Cardiac muscle cell (in vitro differentiated cells and primary cell): ENCODE data around the gene RPS2. TPM values are rescaled to one million over a fixed set of nuclear protein-coding genes. Genes with fewer than 3 reads are reported as not detected.

Source experiments
- DNase-seq, 2 donors: peaks; one replicate each; pipeline versions ENCODE4 v3.0.0 to v3.0.0-alpha.2; 2010 to 2017; ENCODE audit warnings: low read depth in 1 of 2, low spot score in 1 of 2
- H3K27ac ChIP-seq: fragments of 200-600 bp; sonication (generic); 2 replicates; pipeline ENCODE4 v1.5.1; 2016
- H3K27me3 ChIP-seq: fragments of 200-600 bp; sonication (generic); 2 replicates; pipeline ENCODE4 v1.6.0; 2016; ENCODE audit warnings: control low read depth
- H3K36me3 ChIP-seq: fragments of 200-600 bp; sonication (generic); 2 replicates; pipeline ENCODE4 v1.5.1; 2016; ENCODE audit warnings: control low read depth
- H3K4me1 ChIP-seq: fragments of 200-600 bp; sonication (generic); 2 replicates; pipeline ENCODE4 v1.8.1; 2017; ENCODE audit warnings: low read depth, mild to moderate bottlenecking, mixed run types
- H3K4me3 ChIP-seq: fragments of 200-600 bp; sonication (generic); 2 replicates; pipeline ENCODE4 v1.5.1; 2016; ENCODE audit warnings: mild to moderate bottlenecking
- H3K9me3 ChIP-seq: fragments of 200-600 bp; sonication (generic); 2 replicates; pipeline ENCODE4 v1.5.1; 2017; ENCODE audit warnings: low read depth, mild to moderate bottlenecking, control low read depth
- polyA plus RNA-seq: library from polyadenylated mRNA; unstranded; fragments of >200 nt; fragmentation: Nextera tagmentation; extraction: Ambion mirVana; gene quantifications from 2 replicates; pipeline ENCODE4 v1.2.1, GENCODE V29; 2016
- total RNA-seq: library from RNA; depleted of rRNA; stranded (reverse); fragments of >200 nt; gene quantifications from 2 replicates; pipeline ENCODE4 v1.2.3, GENCODE V29; 2016
- TF ChIP-seq, protein P1 (sequence below): IDR thresholded peaks from 2 replicates; pipeline ENCODE4 v1.5.1; 2012; ENCODE audit warnings: low read depth, mild to moderate bottlenecking, low read length

Gene RPS2
- total and polyA plus RNA-seq, 2 experiments from 2014 or later, result 2,155 to 3,550 TPM

DNA sequence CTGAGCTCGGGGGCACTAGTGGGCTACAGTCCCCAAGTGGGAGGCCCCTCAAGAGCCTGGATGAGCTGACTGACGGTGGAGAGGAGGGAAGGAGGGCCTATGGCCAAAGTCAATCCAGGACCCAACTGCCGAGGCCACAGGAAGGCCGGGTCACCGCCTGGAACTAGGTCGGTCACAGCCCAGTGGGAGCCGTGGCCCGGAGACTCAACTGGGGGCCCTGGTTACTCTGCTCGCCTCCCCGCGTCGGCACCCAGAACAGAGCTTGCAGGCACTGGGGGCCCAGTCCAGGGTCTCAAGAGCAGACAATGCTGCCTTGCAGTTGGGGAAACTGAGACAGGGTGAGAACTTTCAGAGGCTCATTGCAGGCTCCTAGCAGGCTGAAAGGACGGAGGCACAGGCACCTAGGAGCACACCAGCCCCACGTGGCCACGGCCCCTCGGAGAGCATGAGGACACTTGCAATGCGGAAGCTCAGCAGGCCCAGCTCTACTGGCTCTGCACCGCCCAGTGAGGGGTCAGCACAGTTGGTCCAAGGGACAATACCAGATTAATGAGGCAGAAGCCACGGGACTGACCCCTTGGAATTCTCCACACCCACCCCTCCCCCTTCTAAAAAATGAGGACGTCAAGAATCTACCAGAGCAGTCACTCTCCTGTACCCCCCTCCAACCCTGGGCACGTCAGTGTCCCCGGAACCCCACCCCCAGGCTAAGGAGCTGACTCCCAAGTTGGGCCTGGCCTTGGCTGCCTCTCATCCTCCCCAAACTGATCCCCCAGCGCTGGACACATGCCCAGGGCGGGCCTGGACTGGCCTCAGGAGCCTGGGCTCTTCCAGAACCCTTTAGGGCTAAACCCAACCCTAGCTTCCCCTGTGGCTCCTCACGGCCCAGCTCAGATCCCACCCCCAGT, 48.6 kb downstream of the RPS2 start:
- no peak for DNase-seq
- peaks cover 8% of the 10 kb centered on the region for H3K4me1 ChIP-seq
- H3K9me3 ChIP-seq, result no peaks in the 10 kb centered on the region
- H3K4me3 ChIP-seq, result no peak overlapping the region
- TF ChIP-seq, protein P1, sequence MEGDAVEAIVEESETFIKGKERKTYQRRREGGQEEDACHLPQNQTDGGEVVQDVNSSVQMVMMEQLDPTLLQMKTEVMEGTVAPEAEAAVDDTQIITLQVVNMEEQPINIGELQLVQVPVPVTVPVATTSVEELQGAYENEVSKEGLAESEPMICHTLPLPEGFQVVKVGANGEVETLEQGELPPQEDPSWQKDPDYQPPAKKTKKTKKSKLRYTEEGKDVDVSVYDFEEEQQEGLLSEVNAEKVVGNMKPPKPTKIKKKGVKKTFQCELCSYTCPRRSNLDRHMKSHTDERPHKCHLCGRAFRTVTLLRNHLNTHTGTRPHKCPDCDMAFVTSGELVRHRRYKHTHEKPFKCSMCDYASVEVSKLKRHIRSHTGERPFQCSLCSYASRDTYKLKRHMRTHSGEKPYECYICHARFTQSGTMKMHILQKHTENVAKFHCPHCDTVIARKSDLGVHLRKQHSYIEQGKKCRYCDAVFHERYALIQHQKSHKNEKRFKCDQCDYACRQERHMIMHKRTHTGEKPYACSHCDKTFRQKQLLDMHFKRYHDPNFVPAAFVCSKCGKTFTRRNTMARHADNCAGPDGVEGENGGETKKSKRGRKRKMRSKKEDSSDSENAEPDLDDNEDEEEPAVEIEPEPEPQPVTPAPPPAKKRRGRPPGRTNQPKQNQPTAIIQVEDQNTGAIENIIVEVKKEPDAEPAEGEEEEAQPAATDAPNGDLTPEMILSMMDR, result no peak
- H3K27ac ChIP-seq, result no peak overlapping the region
- peaks cover 70% of the 10 kb centered on the region for H3K27me3 ChIP-seq
- H3K36me3 ChIP-seq, result no peaks in the 10 kb centered on the region

DNA sequence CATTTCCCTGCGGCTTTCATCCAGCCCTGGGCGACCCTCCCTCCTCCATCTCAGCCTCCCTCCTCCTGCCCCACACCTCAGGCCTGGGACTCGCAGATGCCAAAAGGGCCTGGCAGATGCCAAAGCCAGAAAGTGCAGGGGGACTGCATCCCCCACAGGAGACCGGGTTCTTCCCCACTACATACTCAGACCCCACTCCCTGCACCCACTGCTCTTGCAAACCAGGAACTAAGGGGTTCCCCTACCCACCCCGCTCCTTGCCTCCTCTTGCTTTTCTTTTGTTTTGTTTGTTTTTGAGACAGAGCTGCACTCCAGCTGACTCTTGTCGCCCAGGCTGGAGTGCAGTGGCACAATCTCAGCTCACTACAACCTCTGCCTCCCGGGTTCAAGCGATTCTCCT, 49.6 kb downstream of the RPS2 start:
- peaks cover 8% of the 10 kb centered on the region for H3K4me1 ChIP-seq
- H3K4me3 ChIP-seq, result no peak overlapping the region
- TF ChIP-seq, protein P1, result no peak
- no peaks in the 10 kb centered on the region for H3K36me3 ChIP-seq
- peaks cover 60% of the 10 kb centered on the region for H3K27me3 ChIP-seq
- DNase-seq, result no peak
- no peak overlapping the region for H3K27ac ChIP-seq
- H3K9me3 ChIP-seq, result no peaks in the 10 kb centered on the region

DNA sequence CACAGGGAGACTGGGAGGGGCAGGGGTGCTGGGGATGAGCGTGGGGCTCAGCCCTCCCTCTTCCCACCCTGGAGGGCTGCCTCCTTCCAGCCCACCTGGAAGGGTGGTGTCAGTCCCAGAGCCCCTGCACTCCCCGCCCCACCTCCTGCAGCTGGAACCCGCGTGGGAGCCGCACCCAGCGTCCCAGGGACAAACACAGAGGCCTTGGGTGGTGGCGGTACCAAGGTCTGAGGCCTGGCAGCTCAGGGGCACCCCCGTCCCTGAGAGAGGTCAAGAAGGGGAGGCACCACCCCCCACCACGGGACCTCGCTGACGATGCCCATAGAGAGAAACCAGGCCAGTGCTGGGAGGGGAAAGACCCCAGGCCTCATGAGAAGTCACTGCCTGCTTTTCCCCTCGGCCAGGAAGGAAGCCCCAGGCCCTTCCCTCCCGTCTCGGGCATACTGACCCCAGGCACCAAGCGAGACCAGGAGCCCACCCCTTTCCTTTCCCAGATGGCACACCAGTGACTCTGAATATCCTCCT, 50.5 kb downstream of the RPS2 start:
- H3K4me1 ChIP-seq, result peaks cover 8% of the 10 kb centered on the region
- no peak for DNase-seq
- H3K4me3 ChIP-seq, result no peak overlapping the region
- no peaks in the 10 kb centered on the region for H3K9me3 ChIP-seq
- H3K27ac ChIP-seq, result no peak overlapping the region
- TF ChIP-seq, protein P1, result no peak
- peaks cover 52% of the 10 kb centered on the region for H3K27me3 ChIP-seq
- no peaks in the 10 kb centered on the region for H3K36me3 ChIP-seq

DNA sequence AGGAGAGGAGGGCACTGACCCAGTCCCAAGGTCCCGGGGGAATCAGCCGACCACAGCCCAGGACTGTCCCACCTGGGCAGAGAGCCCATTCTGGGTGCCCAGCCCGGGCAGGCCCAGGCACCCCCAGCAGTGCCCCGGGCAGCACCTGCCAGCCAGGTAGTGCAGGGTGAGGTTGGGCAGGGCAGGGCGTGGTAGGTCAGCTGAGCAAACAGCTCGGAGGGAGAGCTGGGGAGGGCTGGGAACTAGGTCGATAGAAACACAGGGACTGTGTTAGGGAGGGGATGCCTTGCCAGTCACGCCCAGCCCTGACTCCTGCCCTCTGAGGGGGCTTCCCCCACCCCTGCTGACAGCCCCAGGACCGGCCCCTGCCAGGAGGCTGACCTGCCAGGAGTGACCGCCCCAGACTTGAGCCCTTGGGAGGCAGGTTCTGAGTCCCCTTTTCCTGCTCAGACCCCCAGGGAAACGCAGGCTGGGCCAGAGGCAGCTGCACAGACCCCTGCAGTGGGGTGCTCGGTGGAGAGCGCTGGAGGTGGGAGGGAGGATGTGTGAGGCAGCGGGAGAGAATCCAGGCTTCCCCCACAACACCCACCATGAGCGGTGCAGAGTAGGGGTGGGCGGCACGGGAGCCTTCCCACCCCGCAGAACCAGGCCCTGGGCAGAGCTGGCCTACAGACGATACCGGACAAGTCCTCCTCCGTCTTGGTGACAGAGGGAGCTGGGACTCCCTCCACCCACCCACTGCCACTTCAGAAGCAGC, 51.1 kb downstream of the RPS2 start:
- Histone ChIP-seq H3K4me1 (peaks cover 2% of the 10 kb centered on the region), H3K27me3 (peaks cover 46% of the 10 kb centered on the region), H3K27ac (no peak overlapping the region), H3K4me3 (no peak overlapping the region), H3K9me3 (no peaks in the 10 kb centered on the region), H3K36me3 (no peaks in the 10 kb centered on the region)
- DNase-seq, result no peak
- TF ChIP-seq, protein P1, result no peak

DNA sequence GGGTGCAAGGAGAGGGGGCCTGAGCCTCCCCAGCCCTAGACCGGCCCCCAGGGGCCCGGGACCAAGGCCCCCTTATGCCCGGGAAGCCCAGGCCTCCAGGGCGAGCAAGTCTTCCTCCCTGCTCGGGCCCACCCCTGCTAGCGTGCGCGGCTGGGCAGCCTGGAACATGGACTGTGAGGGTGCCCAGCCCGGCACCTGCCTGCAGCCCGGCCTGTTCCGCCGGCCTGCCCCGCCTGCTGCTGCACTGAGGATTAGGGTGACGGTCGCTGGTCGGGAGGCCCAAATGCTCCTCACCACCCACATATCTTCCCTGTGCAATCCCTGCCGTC, 52.4 kb downstream of the RPS2 start:
- TF ChIP-seq, protein P1, result no peak
- Histone ChIP-seq H3K9me3 (no peaks in the 10 kb centered on the region), H3K27me3 (peaks cover 32% of the 10 kb centered on the region), H3K4me3 (no peak overlapping the region), H3K27ac (no peak overlapping the region), H3K36me3 (no peaks in the 10 kb centered on the region), H3K4me1 (no peaks in the 10 kb centered on the region)
- DNase-seq, result no peak

Other genes with a start within 250 kb of the RPS2 start
- gene NME3, start 193.3 kb downstream of the RPS2 start, total RNA-seq, result 72.2 and 106 TPM in 2 replicates
- 76.9 and 112 TPM in 2 replicates for gene NME3, start 193.3 kb downstream of the RPS2 start, polyA plus RNA-seq
- 19.3 and 42.7 TPM in 2 replicates for gene EME2, start 192.0 kb downstream of the RPS2 start, total RNA-seq
- gene EME2, start 192.0 kb downstream of the RPS2 start, polyA plus RNA-seq, result 13.2 and 18.7 TPM in 2 replicates
- 188 and 195 TPM in 2 replicates for gene MRPS34, start 191.7 kb downstream of the RPS2 start, total RNA-seq
- gene MRPS34, start 191.7 kb downstream of the RPS2 start, polyA plus RNA-seq, result 164 and 172 TPM in 2 replicates
- gene SPSB3, start 182.3 kb downstream of the RPS2 start, total RNA-seq, result 90.5 and 101 TPM in 2 replicates
- gene SPSB3, start 182.3 kb downstream of the RPS2 start, polyA plus RNA-seq, result 81.4 and 96.4 TPM in 2 replicates
- 151 and 166 TPM in 2 replicates for gene NUBP2, start 181.9 kb downstream of the RPS2 start, total RNA-seq
- gene NUBP2, start 181.9 kb downstream of the RPS2 start, polyA plus RNA-seq, result 121 and 138 TPM in 2 replicates
- gene IGFALS, start 171.1 kb downstream of the RPS2 start, total RNA-seq, result 1.2 and 2.1 TPM in 2 replicates
- gene IGFALS, start 171.1 kb downstream of the RPS2 start, polyA plus RNA-seq, result 1.3 TPM in 1 of 2 replicates, not detected in the other
- 219 and 341 TPM in 2 replicates for gene HAGH, start 138.0 kb downstream of the RPS2 start, total RNA-seq
- 163 and 169 TPM in 2 replicates for gene HAGH, start 138.0 kb downstream of the RPS2 start, polyA plus RNA-seq
- gene FAHD1, start 137.6 kb downstream of the RPS2 start, total RNA-seq, result 73.5 and 129 TPM in 2 replicates
- gene FAHD1, start 137.6 kb downstream of the RPS2 start, polyA plus RNA-seq, result 48.0 and 55.3 TPM in 2 replicates
- 2.0 TPM in 1 of 2 replicates, not detected in the other for gene MEIOB, start 92.7 kb downstream of the RPS2 start, total RNA-seq
- 1.3 TPM in 1 of 2 replicates, not detected in the other for gene MEIOB, start 92.7 kb downstream of the RPS2 start, polyA plus RNA-seq
- not detected in 2 replicates for gene HS3ST6, start 46.4 kb downstream of the RPS2 start, total RNA-seq
- gene HS3ST6, start 46.4 kb downstream of the RPS2 start, polyA plus RNA-seq, result not detected in 2 replicates
- 13.6 and 22.4 TPM in 2 replicates for gene MSRB1, start 21.6 kb downstream of the RPS2 start, total RNA-seq
- 27.8 and 35.1 TPM in 2 replicates for gene MSRB1, start 21.6 kb downstream of the RPS2 start, polyA plus RNA-seq
- not detected in 2 replicates for gene RPL3L, start 10.1 kb downstream of the RPS2 start, total RNA-seq
- gene RPL3L, start 10.1 kb downstream of the RPS2 start, polyA plus RNA-seq, result 0.07 and 0.28 TPM in 2 replicates
- gene NDUFB10, start 5.3 kb downstream of the RPS2 start, total RNA-seq, result 291 and 575 TPM in 2 replicates
- gene NDUFB10, start 5.3 kb downstream of the RPS2 start, polyA plus RNA-seq, result 485 and 518 TPM in 2 replicates
- 0.21 TPM in 1 of 2 replicates, not detected in the other for gene RNF151, start 2.0 kb upstream of the RPS2 start, total RNA-seq
- 0.38 and 0.54 TPM in 2 replicates for gene RNF151, start 2.0 kb upstream of the RPS2 start, polyA plus RNA-seq
- gene TBL3, start 7.2 kb upstream of the RPS2 start, total RNA-seq, result 72.4 and 94.7 TPM in 2 replicates
- gene TBL3, start 7.2 kb upstream of the RPS2 start, polyA plus RNA-seq, result 67.3 and 82.9 TPM in 2 replicates
- gene NOXO1, start 16.6 kb upstream of the RPS2 start, total RNA-seq, result 0.25 and 1.3 TPM in 2 replicates
- gene NOXO1, start 16.6 kb upstream of the RPS2 start, polyA plus RNA-seq, result 0.80 and 1.2 TPM in 2 replicates
- gene GFER, start 19.4 kb upstream of the RPS2 start, total RNA-seq, result 52.8 and 53.5 TPM in 2 replicates
- 43.8 and 46.9 TPM in 2 replicates for gene GFER, start 19.4 kb upstream of the RPS2 start, polyA plus RNA-seq
- 27.2 and 28.5 TPM in 2 replicates for gene SYNGR3, start 25.1 kb upstream of the RPS2 start, total RNA-seq
- 21.8 and 27.1 TPM in 2 replicates for gene SYNGR3, start 25.1 kb upstream of the RPS2 start, polyA plus RNA-seq
- 35.6 and 50.4 TPM in 2 replicates for gene ZNF598, start 45.0 kb upstream of the RPS2 start, total RNA-seq
- gene ZNF598, start 45.0 kb upstream of the RPS2 start, polyA plus RNA-seq, result 28.8 and 34.5 TPM in 2 replicates
- gene NPW, start 55.0 kb upstream of the RPS2 start, total RNA-seq, result 3.3 and 16.2 TPM in 2 replicates
- gene NPW, start 55.0 kb upstream of the RPS2 start, polyA plus RNA-seq, result 13.4 and 38.6 TPM in 2 replicates
- 33.0 and 34.7 TPM in 2 replicates for gene NHERF2, start 62.1 kb upstream of the RPS2 start, total RNA-seq
- gene NHERF2, start 62.1 kb upstream of the RPS2 start, polyA plus RNA-seq, result 37.4 and 50.7 TPM in 2 replicates
- gene NTHL1, start 83.0 kb upstream of the RPS2 start, total RNA-seq, result 61.1 and 61.3 TPM in 2 replicates
- gene NTHL1, start 83.0 kb upstream of the RPS2 start, polyA plus RNA-seq, result 51.3 and 62.7 TPM in 2 replicates
- gene TSC2, start 83.2 kb upstream of the RPS2 start, total RNA-seq, result 103 and 152 TPM in 2 replicates
- gene TSC2, start 83.2 kb upstream of the RPS2 start, polyA plus RNA-seq, result 123 and 142 TPM in 2 replicates
- 115 and 206 TPM in 2 replicates for gene PKD1, start 171.1 kb upstream of the RPS2 start, total RNA-seq
- 49.9 and 55.3 TPM in 2 replicates for gene PKD1, start 171.1 kb upstream of the RPS2 start, polyA plus RNA-seq
- gene RAB26, start 183.8 kb upstream of the RPS2 start, total RNA-seq, result 5.0 and 6.5 TPM in 2 replicates
- 12.1 and 16.7 TPM in 2 replicates for gene RAB26, start 183.8 kb upstream of the RPS2 start, polyA plus RNA-seq
- 67.5 and 71.6 TPM in 2 replicates for gene TRAF7, start 191.0 kb upstream of the RPS2 start, total RNA-seq
- gene TRAF7, start 191.0 kb upstream of the RPS2 start, polyA plus RNA-seq, result 32.3 and 37.4 TPM in 2 replicates
- 15.5 TPM in 2 replicates for gene CASKIN1, start 231.8 kb upstream of the RPS2 start, total RNA-seq
- 14.3 and 15.4 TPM in 2 replicates for gene CASKIN1, start 231.8 kb upstream of the RPS2 start, polyA plus RNA-seq
- 81.4 and 100.0 TPM in 2 replicates for gene MLST8, start 240.6 kb upstream of the RPS2 start, total RNA-seq
- gene MLST8, start 240.6 kb upstream of the RPS2 start, polyA plus RNA-seq, result 117 and 122 TPM in 2 replicates
- gene BRICD5, start 246.0 kb upstream of the RPS2 start, total RNA-seq, result 24.4 and 24.6 TPM in 2 replicates
- gene BRICD5, start 246.0 kb upstream of the RPS2 start, polyA plus RNA-seq, result 16.0 and 21.8 TPM in 2 replicates